Ascending aorta (tissue), 2 donors: ENCODE measurements around the gene TMEM63B. TPM values are rescaled to one million over a fixed set of nuclear protein-coding genes. Genes with fewer than 3 reads are reported as not detected.
"Not testable (repeated sequence)": the region's sequence is repeated elsewhere in the genome, so short reads cannot be mapped to it uniquely, and the experiment has no call there.

Experiments used
- DNase-seq, 2 donors: peaks; one replicate each; pipeline ENCODE4 v3.0.0-alpha.2; 2019; ENCODE audit warnings: low spot score in 2 of 2
- H3K27ac ChIP-seq, 2 donors: fragments of 200-600 bp; sonication (generic); one replicate each; pipeline ENCODE4 v1.5.1; 2016 to 2017; ENCODE audit warnings: mild to moderate bottlenecking in 1 of 2
- H3K27me3 ChIP-seq: fragments of 200-600 bp; sonication (generic); one replicate; pipeline ENCODE4 v1.5.1; 2017
- H3K36me3 ChIP-seq, 2 donors: fragments of 200-600 bp; sonication (generic); one replicate each; pipeline ENCODE4 v1.5.1; 2016
- H3K4me1 ChIP-seq, 2 donors: fragments of 200-600 bp; sonication (generic); one replicate each; pipeline ENCODE4 v1.5.1; 2016 to 2017; ENCODE audit warnings: mild to moderate bottlenecking in 1 of 2
- H3K4me3 ChIP-seq, 2 donors: fragments of 200-600 bp; sonication (generic); one replicate each; pipeline ENCODE4 v1.5.1; 2016 to 2017; ENCODE audit warnings: mild to moderate bottlenecking in 1 of 2
- H3K9me3 ChIP-seq, 2 donors: fragments of 200-600 bp; sonication (generic); one replicate each; pipeline ENCODE4 v1.5.1; 2016
- intact Hi-C: fragments of 100-400 bp; cut with DNase I; formaldehyde crosslinking; loops from one replicate; pipeline ENCODE4 v1.15.1; 2023
- total RNA-seq: library from RNA; depleted of rRNA; stranded (reverse); fragments of >200 nt; gene quantifications from one replicate; pipeline ENCODE4 v1.1.0, GENCODE V29; 2016
- TF ChIP-seq, protein P1 (sequence below), 3 experiments: fragments of 200-600 bp in 2 of 3; fragments of 450-650 bp in 1 of 3; sonication (generic) in 2 of 3; IDR thresholded peaks; one replicate each; pipeline ENCODE4 v1.5.1; 2016 to 2019; ENCODE audit warnings: antibody characterized with exemption in 3 of 3, mild to moderate bottlenecking in 1 of 3, moderate library complexity in 1 of 3

The TMEM63B gene
- total RNA-seq, 1 donor from 2014 or later: 9.6 TPM

- Histone ChIP-seq H3K4me1 (peaks cover 6 to 18% of the 10 kb centered on the region in 2 donors), H3K9me3 (no peaks in the 10 kb centered on the region), H3K27me3 (no peaks in the 10 kb centered on the region), H3K4me3 (no peak overlapping the region), H3K27ac (no peak overlapping the region), H3K36me3 (no peaks in the 10 kb centered on the region)
- TF ChIP-seq, protein P1, sequence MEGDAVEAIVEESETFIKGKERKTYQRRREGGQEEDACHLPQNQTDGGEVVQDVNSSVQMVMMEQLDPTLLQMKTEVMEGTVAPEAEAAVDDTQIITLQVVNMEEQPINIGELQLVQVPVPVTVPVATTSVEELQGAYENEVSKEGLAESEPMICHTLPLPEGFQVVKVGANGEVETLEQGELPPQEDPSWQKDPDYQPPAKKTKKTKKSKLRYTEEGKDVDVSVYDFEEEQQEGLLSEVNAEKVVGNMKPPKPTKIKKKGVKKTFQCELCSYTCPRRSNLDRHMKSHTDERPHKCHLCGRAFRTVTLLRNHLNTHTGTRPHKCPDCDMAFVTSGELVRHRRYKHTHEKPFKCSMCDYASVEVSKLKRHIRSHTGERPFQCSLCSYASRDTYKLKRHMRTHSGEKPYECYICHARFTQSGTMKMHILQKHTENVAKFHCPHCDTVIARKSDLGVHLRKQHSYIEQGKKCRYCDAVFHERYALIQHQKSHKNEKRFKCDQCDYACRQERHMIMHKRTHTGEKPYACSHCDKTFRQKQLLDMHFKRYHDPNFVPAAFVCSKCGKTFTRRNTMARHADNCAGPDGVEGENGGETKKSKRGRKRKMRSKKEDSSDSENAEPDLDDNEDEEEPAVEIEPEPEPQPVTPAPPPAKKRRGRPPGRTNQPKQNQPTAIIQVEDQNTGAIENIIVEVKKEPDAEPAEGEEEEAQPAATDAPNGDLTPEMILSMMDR (IDR thresholded peaks at IDR 0.05): no peak
- intact Hi-C loops: no loop called here
- DNase-seq: no peak
Measured at GRCh38 chr6:44180406-44180805, 53.1 kb downstream of the TMEM63B start.

DNA sequence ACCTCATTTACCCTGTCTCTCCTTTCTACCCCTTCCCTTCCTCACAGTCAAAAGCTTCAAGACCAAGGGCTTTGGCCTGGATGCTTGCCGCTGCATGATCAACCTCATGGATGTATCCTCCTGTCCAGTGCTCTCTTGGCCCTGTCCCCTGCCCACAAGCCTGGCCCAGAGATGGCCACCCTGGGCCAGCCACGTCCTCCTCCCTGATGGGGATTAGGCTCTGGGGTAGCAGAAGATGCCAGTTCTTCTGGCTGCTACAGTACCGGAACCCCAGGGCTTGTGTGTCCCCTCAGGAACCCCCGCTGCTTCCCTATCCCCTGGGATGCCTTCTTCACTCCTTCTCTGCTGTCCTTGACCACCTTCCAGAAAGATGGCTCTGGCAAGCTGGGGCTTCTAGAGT is 53.5 kb downstream of the TMEM63B start:
- no peaks in the 10 kb centered on the region for H3K27me3 ChIP-seq
- TF ChIP-seq, protein P1 (IDR thresholded peaks at IDR 0.05): no peak
- no peaks in the 10 kb centered on the region for H3K9me3 ChIP-seq
- H3K36me3 ChIP-seq: no peaks in the 10 kb centered on the region
- peaks cover 6 to 18% of the 10 kb centered on the region in 2 donors for H3K4me1 ChIP-seq
- peak overlapping the region in 1 of 2 donors; percentile 22 for H3K27ac ChIP-seq
- no peak overlapping the region for H3K4me3 ChIP-seq
- DNase-seq: no peak
- intact Hi-C loops: no loop called here

GRCh38 chr6:44181784-44182183 is 54.4 kb downstream of the TMEM63B start:
- intact Hi-C loops, H3K36me3 ChIP-seq, H3K27ac ChIP-seq, H3K27me3 ChIP-seq, DNase-seq, H3K4me3 ChIP-seq, H3K9me3 ChIP-seq: not testable (repeated sequence)
- H3K4me1 ChIP-seq: peaks cover 6 to 18% of the 10 kb centered on the region in 2 donors

GRCh38 chr6:44182911-44183390 is 55.6 kb downstream of the TMEM63B start:
- Histone ChIP-seq H3K36me3 (no peaks in the 10 kb centered on the region), H3K27ac (no peak overlapping the region), H3K4me3 (no peak overlapping the region), H3K27me3 (no peaks in the 10 kb centered on the region), H3K4me1 (peaks cover 3 to 7% of the 10 kb centered on the region in 2 donors), H3K9me3 (no peaks in the 10 kb centered on the region)
- TF ChIP-seq, protein P1 (IDR thresholded peaks at IDR 0.05): no peak
- DNase-seq: no peak
- intact Hi-C loops: no loop called here

DNA sequence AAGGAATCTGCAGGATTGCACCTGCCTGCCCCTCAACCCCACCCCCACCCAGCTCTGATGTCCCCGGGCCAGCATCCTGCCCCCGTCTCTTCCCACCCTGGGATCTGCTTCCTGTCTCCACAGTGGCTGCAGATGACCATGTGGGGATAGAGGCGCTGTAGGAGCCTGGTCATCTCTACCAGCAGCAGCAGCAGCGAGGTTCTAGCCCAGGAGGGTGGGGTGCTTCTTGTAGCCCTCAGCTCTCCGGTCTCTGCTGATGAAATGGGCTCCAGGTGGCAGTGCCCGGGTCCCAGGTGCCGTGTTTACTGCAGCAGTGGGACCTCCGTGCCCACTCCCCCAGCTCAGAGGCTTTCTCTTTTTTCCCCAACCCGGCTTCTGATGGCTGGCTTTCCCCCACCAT is 56.4 kb downstream of the TMEM63B start:
- TF ChIP-seq, protein P1 (IDR thresholded peaks at IDR 0.05): no peak
- intact Hi-C loops: no loop called here
- no peaks in the 10 kb centered on the region for H3K4me1 ChIP-seq
- H3K36me3 ChIP-seq: no peaks in the 10 kb centered on the region
- H3K9me3 ChIP-seq: no peaks in the 10 kb centered on the region
- no peaks in the 10 kb centered on the region for H3K27me3 ChIP-seq
- no peak for DNase-seq
- no peak overlapping the region for H3K4me3 ChIP-seq
- no peak overlapping the region for H3K27ac ChIP-seq

- DNase-seq, H3K36me3 ChIP-seq, H3K4me1 ChIP-seq, H3K9me3 ChIP-seq, H3K27me3 ChIP-seq, H3K4me3 ChIP-seq, intact Hi-C loops, H3K27ac ChIP-seq: not testable (repeated sequence)
Measured at GRCh38 chr6:44185356-44185755, 58.0 kb downstream of the TMEM63B start.
